Heart right ventricle (tissue), 16 donors: ENCODE measurements around the gene FOXD3. TPM values are rescaled to one million over a fixed set of nuclear protein-coding genes. Genes with fewer than 3 reads are reported as not detected.

Experiments used
- ATAC-seq, 8 donors: fragments of 200-7000 bp; cut with Tn5 transposase; one replicate each; pipeline ENCODE4 v1.9.1; 2020; ENCODE audit warnings: mild to moderate bottlenecking in 8 of 8, moderate library complexity in 8 of 8, moderate number of reproducible peaks in 1 of 8
- DNase-seq, 2 donors: peaks; one replicate each; pipeline ENCODE4 v3.0.0-alpha.2; 2020
- H3K27ac ChIP-seq, 10 donors: fragments of 200-600 bp; sonication (generic) in 2 of 10; one replicate each; pipeline versions ENCODE4 v1.5.0 to v1.8.0; 2020 to 2022; ENCODE audit warnings: mild to moderate bottlenecking in 3 of 10
- H3K27me3 ChIP-seq, 7 donors: fragments of 200-600 bp; one replicate each; pipeline ENCODE4 v1.8.0; 2021 to 2022; ENCODE audit warnings: mild to moderate bottlenecking in 2 of 7
- H3K36me3 ChIP-seq, 9 donors: fragments of 200-600 bp; sonication (generic) in 1 of 9; one replicate each; pipeline versions ENCODE4 v1.5.0 to v1.8.0; 2020 to 2022; ENCODE audit warnings: mild to moderate bottlenecking in 2 of 9
- H3K4me1 ChIP-seq, 9 donors: fragments of 200-600 bp; sonication (generic) in 1 of 9; one replicate each; pipeline versions ENCODE4 v1.5.0 to v1.8.0; 2020 to 2022; ENCODE audit warnings: mild to moderate bottlenecking in 4 of 9
- H3K4me3 ChIP-seq, 10 donors: fragments of 200-600 bp; sonication (generic) in 2 of 10; one replicate each; pipeline versions ENCODE4 v1.5.0 to v1.8.0; 2020 to 2022; ENCODE audit warnings: mild to moderate bottlenecking in 7 of 10, moderate library complexity in 2 of 10
- H3K9me3 ChIP-seq, 11 donors: fragments of 200-600 bp in 10 of 11; sonication (generic) in 2 of 11; one replicate each; pipeline versions ENCODE4 v1.5.0 to v1.8.0; 2013 to 2022; ENCODE audit warnings: mild to moderate bottlenecking in 2 of 11, control low read depth in 1 of 11, moderate library complexity in 1 of 11
- CTCF ChIP-seq, 9 donors: fragments of 200-600 bp; sonication (generic) in 2 of 9; IDR thresholded peaks; one replicate each; pipeline versions ENCODE4 v1.5.0 to v1.8.0; 2021 to 2022; ENCODE audit warnings: antibody characterized with exemption in 9 of 9, mild to moderate bottlenecking in 5 of 9, moderate library complexity in 1 of 9
- WGBS, 2 donors: extraction: QIAGEN DNeasy Blood & Tissue Kit; methylation state at CpG; one replicate each; pipeline ENCODE4 v1.1.7; 2013; ENCODE audit warnings: inconsistent platforms in 1 of 2; 5-methylcytosine and 5-hydroxymethylcytosine counted together
- intact Hi-C, 10 donors: fragments of 100-400 bp; cut with DNase I; formaldehyde crosslinking; loops; one replicate each; pipeline versions ENCODE4 v1.11.1 to v1.14.2; 2022
- microRNA-seq, 2 donors: library from miRNA; unstranded; fragments of <30 nt; microRNA quantifications; one replicate each; pipeline ENCODE4 v1.2.0, GENCODE V29; 2021
- polyA plus RNA-seq, 2 donors: library from polyadenylated mRNA; stranded (reverse); fragments of 200-250 nt; gene quantifications; one replicate each; pipeline ENCODE4 v1.2.3, GENCODE V29; 2013
- total RNA-seq, 10 donors: library from RNA; stranded (reverse); fragmentation: NEBNext Ultra II Directional in 3 of 10; extraction: Animal tissue kit (Norgen Biotek cat#: 25700) in 3 of 10; gene quantifications; one replicate each; pipeline versions ENCODE4 v1.2.1 to v1.2.4, GENCODE V29; 2021 to 2023
- donor health status: Arrhythmogenic right ventricular cardiomyopathy.
- donor health status: ischemic (EF 13 %, LVEDD 7.1; RV severe dilation, severe dysfunction).
- donor health status: healthy with polysubstance abuse.
- donor health status: DM: no; HTN: yes; CAD: no.
- donor health status: DM: no; HTN: no; CAD: no.
- donor health status: ischemic (EF 25% LVEDD 6.9; RV normal size, moderate dysfunction).
- donor health status: ischemic (EF 25% LVEDD 5.7; RV mildly dilated, moderate dysfunction).
- donor health status: healthy.
- donor health status: DM: yes; HTN: yes; CAD: no.
- donor health status: Ischemic cardiomyopathy.
- donor health status: ischemic (EF 35%, LVEDD 5.7; RV mildly dilated, moderate dysfunction).
- donor health status: nonischemic (EF 11% LVEDD 7.7; RV severe dilation, severe dysfunction).
- donor health status: DM: yes; HTN: yes; CAD: no.
- donor health status: PGD.
- donor health status: ischemic (EF 29% LVEDD 5.4; RV normal size, mild dysfunction).
- donor health status: nonischemic (EF 23%, LVEDD 6.1; RV moderate dilation, normal function).

The FOXD3 gene
- total and polyA plus RNA-seq, 12 donors = 0.12 to 0.66 (median 0.28) TPM; not detected in 5

- H3K36me3 ChIP-seq = peaks cover 0 to 14% (median 0%) of the 10 kb centered on the region in 9 donors
- TF ChIP-seq CTCF (IDR thresholded peaks at IDR 0.05) = no peak
- H3K27ac ChIP-seq = peak overlapping the region in 9 of 10 donors; percentile 75 to 93 (median 83)
- ATAC-seq = no peak
- 83 to 84% methylated on average over 7 of the region's 7 CpGs for WGBS, 2 donors
- peak overlapping the region in 9 of 10 donors; percentile 59 to 97 (median 89) for H3K4me3 ChIP-seq
- peaks cover 0 to 9% (median 0%) of the 10 kb centered on the region in 7 donors for H3K27me3 ChIP-seq
- intact Hi-C loops = no loop called here
- no peak for DNase-seq
- H3K4me1 ChIP-seq = peaks cover 0 to 18% (median 9%) of the 10 kb centered on the region in 9 donors
- H3K9me3 ChIP-seq = no peaks in the 10 kb centered on the region
Observed at GRCh38 chr1:63366908-63367214, 44.5 kb downstream of the FOXD3 start.

- Histone ChIP-seq H3K36me3 (peaks cover 0 to 20% (median 0%) of the 10 kb centered on the region in 9 donors), H3K27ac (peak within 1 kb of the TSS in 9 of 10 donors; percentile 75 to 93 (median 83)), H3K4me3 (peak within 1 kb of the TSS; percentile 59 to 97 (median 88)), H3K4me1 (peaks cover 0 to 18% (median 9%) of the 10 kb centered on the region in 9 donors), H3K9me3 (no peaks in the 10 kb centered on the region), H3K27me3 (peaks cover 0 to 9% (median 0%) of the 10 kb centered on the region in 7 donors)
- DNase-seq = peak; percentile 92 to 97
- 1% methylated on average over 74 to 77 of the region's 77 CpGs for WGBS, 2 donors
- peak; percentile 99 to 100 (median 99) for ATAC-seq
- intact Hi-C loops = no loop called here
- TF ChIP-seq CTCF (IDR thresholded peaks at IDR 0.05) = peak in 4 of 9 donors; percentile 23 to 41 (median 34)
Observed at GRCh38 chr1:63367215-63368103, 45.1 kb downstream of the FOXD3 start, which contains the start of gene ALG6. Gene ALG6 (plus strand): TSS chr1:63367627. CDS start chr1:63370978, 3,351 bp downstream.

GRCh38 chr1:63368131-63368530 lies 45.8 kb downstream of the FOXD3 start:
- WGBS, 2 donors = 4 to 6% methylated on average over 10 of the region's 10 CpGs
- Histone ChIP-seq H3K4me1 (peaks cover 0 to 18% (median 9%) of the 10 kb centered on the region in 9 donors), H3K9me3 (no peaks in the 10 kb centered on the region), H3K27ac (peak overlapping the region in 9 of 10 donors; percentile 75 to 93 (median 83)), H3K36me3 (peaks cover 0 to 27% (median 0%) of the 10 kb centered on the region in 9 donors), H3K4me3 (peak overlapping the region; percentile 59 to 97 (median 88)), H3K27me3 (peaks cover 0 to 9% (median 0%) of the 10 kb centered on the region in 7 donors)
- ATAC-seq (no peak), DNase-seq (no peak)
- intact Hi-C loops = no loop called here
- no peak for TF ChIP-seq CTCF (IDR thresholded peaks at IDR 0.05)

Small RNAs within 50 kb of the gene (microRNA-seq; reads per million reads assigned to microRNA genes)
- 0 reads per million in 2 donors for gene MIR6068

Other genes starting within 250 kb of the FOXD3 start
- 1 to 10 TPM; 3.3 to 5.8 (median 3.9) TPM for gene ALG6, start 45.1 kb downstream of the FOXD3 start, total RNA-seq
- 10 to 100 TPM in 1 of 2 donors, 1 to 10 TPM in 1; 5.2 to 20.8 TPM for gene ALG6, start 45.1 kb downstream of the FOXD3 start, polyA plus RNA-seq
- gene ITGB3BP, start 200.7 kb downstream of the FOXD3 start, total RNA-seq = 10 to 100 TPM in 2 of 10 donors, 1 to 10 TPM in 8; 4.3 to 14.7 (median 7.4) TPM
- 10 to 100 TPM in 1 of 2 donors, 1 to 10 TPM in 1; 5.8 to 12.9 TPM for gene ITGB3BP, start 200.7 kb downstream of the FOXD3 start, polyA plus RNA-seq
- gene EFCAB7, start 201.0 kb downstream of the FOXD3 start, total RNA-seq = 10 to 100 TPM in 1 of 10 donors, 1 to 10 TPM in 9; 4.5 to 10.7 (median 8.1) TPM
- 1 to 10 TPM; 2.3 to 8.5 TPM for gene EFCAB7, start 201.0 kb downstream of the FOXD3 start, polyA plus RNA-seq